Neural crest cell (in vitro differentiated cells): ENCODE measurements around the gene TNRC6C. TPM values are rescaled to one million over a fixed set of nuclear protein-coding genes. Genes with fewer than 3 reads are reported as not detected.

Experiments used
- total RNA-seq: library from RNA; stranded (reverse); gene quantifications from 2 replicates; pipeline ENCODE4 v1.2.1, GENCODE V29; 2021

The TNRC6C gene
- total RNA-seq, 1 donor from 2014 or later: 40.5 TPM

Other genes with a start within 250 kb of the TNRC6C start
- 85.0 and 86.0 TPM in 2 replicates for gene TMC6, start 170.1 kb downstream of the TNRC6C start, total RNA-seq
- 0.71 and 0.79 TPM in 2 replicates for gene TMC8, start 172.1 kb downstream of the TNRC6C start, total RNA-seq
- gene C17orf99, start 187.7 kb downstream of the TNRC6C start, total RNA-seq: not detected in 2 replicates
- 19.3 and 23.0 TPM in 2 replicates for gene SYNGR2, start 209.9 kb downstream of the TNRC6C start, total RNA-seq
- 48.7 and 53.9 TPM in 2 replicates for gene TK1, start 228.3 kb downstream of the TNRC6C start, total RNA-seq
- 38.1 and 41.9 TPM in 2 replicates for gene AFMID, start 228.7 kb downstream of the TNRC6C start, total RNA-seq